ENCODE measurements around the gene SPTY2D1. TPM values are rescaled to one million over a fixed set of nuclear protein-coding genes. Genes with fewer than 3 reads are reported as not detected.

The SPTY2D1 gene
- total and polyA plus RNA-seq, 12 donors, result 2.5 to 44.5 (median 18.6) TPM

DNA sequence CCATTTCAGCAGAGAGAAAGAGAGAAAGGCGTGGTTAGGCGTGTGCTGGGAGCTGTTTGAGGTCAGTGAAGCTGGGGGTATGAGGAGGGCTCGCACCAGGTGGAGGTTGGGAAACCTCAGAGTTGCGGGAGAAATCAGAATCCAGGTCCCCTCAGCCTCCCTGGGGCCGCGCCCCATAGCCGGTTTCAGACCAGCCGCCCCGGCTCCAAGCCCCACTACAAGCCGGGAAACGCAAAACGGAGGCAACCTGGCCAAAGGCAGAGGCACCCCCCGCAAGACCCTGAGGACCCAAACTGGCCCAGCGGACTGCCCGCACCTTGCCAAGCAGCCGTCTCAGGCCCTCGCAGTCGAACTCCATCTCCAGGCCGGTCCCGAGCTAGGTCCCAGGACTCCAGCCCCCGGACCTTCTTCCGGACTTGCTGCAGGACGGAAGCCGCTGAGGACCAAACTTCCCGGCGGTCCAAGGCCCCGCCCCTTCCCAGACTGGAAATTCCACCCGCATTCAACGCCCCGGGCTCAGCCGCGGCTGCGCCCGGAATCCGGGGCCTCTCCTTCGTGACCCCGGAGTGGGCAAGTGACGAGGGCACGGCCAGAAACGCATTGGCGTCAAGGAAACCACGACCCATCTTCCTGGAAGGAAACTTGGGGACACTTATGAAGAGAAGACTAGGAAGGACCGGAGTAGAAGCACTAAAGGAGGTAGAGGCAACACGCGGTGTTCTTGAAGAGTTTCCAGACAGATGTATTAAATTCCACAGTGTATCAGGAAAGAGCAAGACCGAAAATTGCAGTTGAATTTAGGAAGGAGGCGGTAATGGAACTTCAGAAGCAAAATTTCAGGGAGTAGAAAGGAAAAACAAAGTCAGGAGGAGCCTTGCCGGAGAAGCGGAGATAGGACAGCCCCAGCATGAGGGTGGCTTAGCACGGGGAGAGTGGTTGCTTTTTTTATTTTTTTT lies 45.6 kb downstream of the SPTY2D1 start, which contains the start of gene UEVLD:
Gene UEVLD (minus strand): TSS at position 438 of the 956 bp plus-strand sequence. CDS start 80 bp downstream, at position 358.
- 1 to 2% (median 1%) methylated on average over 25 to 50 of the region's 50 CpGs for WGBS, 4 donors
- intact Hi-C loops (cut with DNase I), result loop anchor here in 1 of 2 donors (10.0 kb wide), 1 partner anchor 46 kb away; the partner anchor contains the start of gene SPTY2D1
- H3K4me1 ChIP-seq (replicated peaks in 1 of 2), result peaks cover 27 to 48% of the 10 kb centered on the region in 2 donors
- TF ChIP-seq, protein P1, sequence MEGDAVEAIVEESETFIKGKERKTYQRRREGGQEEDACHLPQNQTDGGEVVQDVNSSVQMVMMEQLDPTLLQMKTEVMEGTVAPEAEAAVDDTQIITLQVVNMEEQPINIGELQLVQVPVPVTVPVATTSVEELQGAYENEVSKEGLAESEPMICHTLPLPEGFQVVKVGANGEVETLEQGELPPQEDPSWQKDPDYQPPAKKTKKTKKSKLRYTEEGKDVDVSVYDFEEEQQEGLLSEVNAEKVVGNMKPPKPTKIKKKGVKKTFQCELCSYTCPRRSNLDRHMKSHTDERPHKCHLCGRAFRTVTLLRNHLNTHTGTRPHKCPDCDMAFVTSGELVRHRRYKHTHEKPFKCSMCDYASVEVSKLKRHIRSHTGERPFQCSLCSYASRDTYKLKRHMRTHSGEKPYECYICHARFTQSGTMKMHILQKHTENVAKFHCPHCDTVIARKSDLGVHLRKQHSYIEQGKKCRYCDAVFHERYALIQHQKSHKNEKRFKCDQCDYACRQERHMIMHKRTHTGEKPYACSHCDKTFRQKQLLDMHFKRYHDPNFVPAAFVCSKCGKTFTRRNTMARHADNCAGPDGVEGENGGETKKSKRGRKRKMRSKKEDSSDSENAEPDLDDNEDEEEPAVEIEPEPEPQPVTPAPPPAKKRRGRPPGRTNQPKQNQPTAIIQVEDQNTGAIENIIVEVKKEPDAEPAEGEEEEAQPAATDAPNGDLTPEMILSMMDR (IDR thresholded peaks at IDR 0.05), result no peak
- TF ChIP-seq POLR2A (IDR thresholded peaks at IDR 0.05), result peak; percentile 35 to 62
- no peaks in the 10 kb centered on the region for H3K27me3 ChIP-seq
- H3K36me3 ChIP-seq (replicated peaks in 1 of 2), result no peaks in the 10 kb centered on the region
- H3K9me3 ChIP-seq (replicated peaks in 1 of 3), result no peaks in the 10 kb centered on the region
- peak within 1 kb of the TSS; percentile 63 to 90 (median 81) for H3K27ac ChIP-seq
- H3K4me3 ChIP-seq, result peak within 1 kb of the TSS; percentile 15 to 80 (median 70)
- DNase-seq, result peak; percentile 89 to 94 (median 92)

DNA sequence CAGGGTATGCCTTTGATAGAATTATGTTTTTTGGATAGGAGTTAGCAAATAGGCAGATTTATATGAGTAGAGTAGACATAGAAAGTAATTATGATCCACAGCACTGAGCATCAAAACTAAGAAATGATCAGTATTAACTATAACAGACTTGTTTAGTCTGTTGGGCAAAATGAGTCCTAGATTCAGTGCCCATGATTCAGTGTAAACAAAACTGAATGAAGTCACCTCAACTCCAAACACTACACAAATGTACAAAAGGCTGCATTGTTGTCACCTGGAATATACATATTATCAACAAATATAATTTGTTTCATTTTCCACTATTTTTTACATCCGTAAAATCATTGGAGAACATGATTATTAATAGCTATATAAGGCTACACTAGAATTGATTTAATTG lies 52.3 kb downstream of the SPTY2D1 start:
- no peaks in the 10 kb centered on the region for H3K9me3 ChIP-seq (replicated peaks in 1 of 3)
- 88 to 94% (median 92%) methylated on average over 1 of the region's 1 CpG for WGBS, 4 donors
- no peak overlapping the region for H3K4me3 ChIP-seq
- intact Hi-C loops (cut with DNase I), result loop anchor here in 1 of 2 donors (10.0 kb wide), 1 partner anchor 53 kb away; the partner anchor contains the start of gene SPTY2D1
- no peaks in the 10 kb centered on the region for H3K27me3 ChIP-seq
- TF ChIP-seq, protein P1 (IDR thresholded peaks at IDR 0.05), result no peak
- TF ChIP-seq POLR2A (IDR thresholded peaks at IDR 0.05), result no peak
- peaks cover 0 to under 1% of the 10 kb centered on the region in 2 donors for H3K4me1 ChIP-seq (replicated peaks in 1 of 2)
- no peak for DNase-seq
- peaks cover 0 to 6% of the 10 kb centered on the region in 2 donors for H3K36me3 ChIP-seq (replicated peaks in 1 of 2)
- no peak overlapping the region for H3K27ac ChIP-seq

DNA sequence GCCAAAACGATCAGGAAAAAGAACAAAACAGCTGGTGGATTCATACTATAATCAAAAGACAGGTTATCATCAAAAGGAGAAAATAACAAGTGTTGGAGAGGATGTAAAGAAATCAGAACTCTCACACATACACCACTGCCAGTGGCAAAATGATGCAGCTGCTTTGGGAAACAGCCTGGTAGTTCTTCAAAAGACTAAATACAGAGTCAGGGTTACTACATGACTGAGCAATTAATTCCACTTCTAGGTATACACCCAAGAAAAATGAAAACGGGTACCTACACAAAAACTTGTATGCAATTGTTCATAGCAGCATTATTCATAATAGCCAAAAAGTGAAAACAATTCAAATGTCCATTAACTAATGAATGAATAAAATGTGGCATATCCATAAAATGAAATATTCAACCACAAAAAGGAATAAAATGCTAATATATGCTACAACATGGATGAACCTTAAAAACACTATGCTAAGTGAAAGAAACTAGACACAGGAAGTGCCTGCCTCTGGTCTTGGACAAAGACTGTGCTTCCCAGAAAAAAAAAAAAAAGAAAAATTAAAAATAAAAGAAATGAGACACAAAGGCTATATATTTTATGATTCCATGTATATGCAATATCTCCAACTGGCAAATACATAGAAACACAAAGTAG lies 53.9 kb downstream of the SPTY2D1 start:
- 78 to 84% (median 81%) methylated on average over 2 of the region's 2 CpGs for WGBS, 4 donors
- peaks cover 0 to 13% of the 10 kb centered on the region in 2 donors for H3K36me3 ChIP-seq (replicated peaks in 1 of 2)
- H3K27me3 ChIP-seq, result no peaks in the 10 kb centered on the region
- H3K9me3 ChIP-seq (replicated peaks in 1 of 3), result no peaks in the 10 kb centered on the region
- intact Hi-C loops (cut with DNase I), result loop anchor here in 1 of 2 donors (10.0 kb wide), 1 partner anchor 55 kb away; the partner anchor contains the start of gene SPTY2D1
- no peaks in the 10 kb centered on the region for H3K4me1 ChIP-seq (replicated peaks in 1 of 2)
- TF ChIP-seq POLR2A (IDR thresholded peaks at IDR 0.05), result no peak
- TF ChIP-seq, protein P1 (IDR thresholded peaks at IDR 0.05), result no peak
- H3K27ac ChIP-seq, result no peak overlapping the region
- DNase-seq, result no peak
- no peak overlapping the region for H3K4me3 ChIP-seq

All from adrenal gland (tissue), 12 donors.